GM21367 (cell line): ENCODE results near the gene PAPSS2.
"Not testable (repeated sequence)": the region's sequence is repeated elsewhere in the genome, so short reads cannot be mapped to it uniquely, and the experiment has no call there.

Experiments
- ATAC-seq: cut with Tn5 transposase; IDR thresholded peaks from one replicate; pipeline ENCODE4 v1.9.1; 2021; ENCODE audit not compliant: unreplicated experiment

The PAPSS2 gene

DNA sequence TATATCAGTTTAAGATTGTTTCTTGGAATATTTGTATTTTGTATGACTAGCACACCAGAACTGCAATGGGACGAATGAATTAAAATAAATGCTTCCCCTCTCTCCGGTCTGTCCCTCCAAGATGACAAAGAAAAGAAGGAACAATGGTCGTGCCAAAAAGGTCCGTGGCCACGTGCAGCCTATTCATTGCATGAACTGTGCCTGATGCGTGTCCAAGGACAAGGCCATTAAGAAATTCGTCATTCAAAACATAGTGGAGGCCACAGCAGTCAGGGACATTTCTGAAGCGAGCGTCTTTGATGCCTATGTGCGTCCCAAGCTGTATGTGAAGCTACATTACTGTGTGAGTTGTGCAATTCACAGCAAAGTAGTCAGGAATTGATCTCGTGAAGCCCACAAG lies 17.2 kb upstream of the PAPSS2 start:
- ATAC-seq, result no peak

GRCh38 chr10:87642988-87643387 lies 16.7 kb upstream of the PAPSS2 start:
- no peak for ATAC-seq

DNA sequence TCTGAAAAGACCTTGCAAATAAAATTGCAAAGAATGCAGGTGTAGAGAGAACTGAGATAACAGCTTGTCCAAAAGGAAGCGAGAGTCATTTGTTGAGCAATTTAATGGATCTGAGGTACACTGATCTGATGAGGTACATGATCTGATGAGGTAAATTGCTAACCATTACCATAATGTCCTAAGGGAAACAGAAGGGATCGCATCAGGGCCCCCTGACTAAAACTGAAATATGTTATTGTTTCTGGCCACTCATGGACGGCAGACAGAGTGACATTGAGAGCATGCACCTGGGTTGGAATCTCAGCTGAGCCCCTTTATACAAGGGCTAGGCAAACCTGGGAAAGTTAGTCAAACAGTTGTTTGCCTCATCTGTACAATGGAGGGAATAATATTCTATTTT lies 15.8 kb upstream of the PAPSS2 start:
- ATAC-seq, result no peak

- not testable (repeated sequence) for ATAC-seq
Observed at GRCh38 chr10:87644500-87644899, 15.2 kb upstream of the PAPSS2 start.

GRCh38 chr10:87646192-87646909 lies 13.3 kb upstream of the PAPSS2 start:
- ATAC-seq, result no peak

GRCh38 chr10:87646935-87647334 lies 12.7 kb upstream of the PAPSS2 start:
- no peak for ATAC-seq

- ATAC-seq, result no peak
Observed at GRCh38 chr10:87650838-87651589, 8.7 kb upstream of the PAPSS2 start.

- ATAC-seq, result no peak
Observed at GRCh38 chr10:87651801-87652200, 7.9 kb upstream of the PAPSS2 start.

DNA sequence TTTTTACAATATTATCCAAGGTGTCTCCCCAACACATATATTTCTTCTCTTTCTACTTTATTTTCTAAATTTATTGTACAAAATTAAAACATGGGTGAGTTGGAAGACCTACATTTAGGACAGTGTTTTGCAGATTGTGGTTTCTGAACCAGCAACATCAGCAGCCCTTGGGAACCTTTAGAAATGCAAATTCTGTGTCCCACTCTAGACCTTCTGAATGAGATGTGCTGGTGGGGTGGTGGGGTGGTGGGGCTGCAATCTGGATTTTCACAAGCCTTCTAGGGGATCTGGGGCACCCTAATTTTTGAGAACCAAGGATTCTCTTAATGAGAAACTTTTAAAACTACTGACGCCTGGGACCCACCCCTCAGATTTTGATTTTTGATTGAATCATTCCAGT lies 7.4 kb upstream of the PAPSS2 start:
- ATAC-seq, result no peak

DNA sequence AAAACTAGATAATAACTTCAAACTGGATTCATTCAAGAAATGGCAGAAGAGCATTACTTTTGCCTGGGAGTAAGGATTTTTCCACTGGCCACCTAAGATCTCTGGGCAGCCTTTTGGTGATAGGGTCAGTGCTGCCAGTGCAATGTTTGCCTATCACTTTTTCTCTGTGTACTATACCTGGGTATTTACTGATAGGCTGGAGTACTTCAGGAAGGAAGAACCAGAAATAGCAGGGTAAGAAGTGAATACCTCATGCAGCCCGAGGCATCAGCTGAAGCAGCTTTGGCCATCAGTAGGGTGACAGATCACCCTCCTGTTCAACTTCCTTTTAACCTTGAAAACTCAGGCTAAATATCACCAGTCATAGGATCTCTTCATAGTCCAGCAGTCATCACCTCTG lies 5.5 kb upstream of the PAPSS2 start:
- ATAC-seq, result no peak

- ATAC-seq, result no peak
Observed at GRCh38 chr10:87656431-87657072, 3.1 kb upstream of the PAPSS2 start.

DNA sequence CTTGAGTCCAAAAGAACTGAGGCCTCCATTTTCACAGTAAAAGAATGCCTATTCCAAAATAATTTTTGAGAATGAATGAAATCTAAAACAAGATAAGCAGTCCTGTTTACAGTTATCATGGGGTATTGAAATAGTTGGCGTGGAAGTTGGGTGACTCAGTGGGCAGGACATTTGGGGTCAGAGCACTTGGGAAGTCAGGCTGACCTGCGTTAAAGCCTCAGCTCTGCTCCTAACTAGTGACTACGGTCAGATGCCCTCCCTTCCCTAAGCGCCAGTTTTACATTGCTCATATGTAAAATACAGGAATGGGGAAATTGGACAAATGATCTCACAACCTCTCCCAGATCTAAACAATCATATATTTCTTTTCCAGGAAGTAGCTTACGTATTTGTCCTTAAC lies 2.3 kb upstream of the PAPSS2 start:
- ATAC-seq, result no peak

GRCh38 chr10:87658321-87658795 lies 1.3 kb upstream of the PAPSS2 start:
- ATAC-seq, result no peak

GRCh38 chr10:87658858-87659555 lies 671 bp upstream of the PAPSS2 start:
- no peak for ATAC-seq

DNA sequence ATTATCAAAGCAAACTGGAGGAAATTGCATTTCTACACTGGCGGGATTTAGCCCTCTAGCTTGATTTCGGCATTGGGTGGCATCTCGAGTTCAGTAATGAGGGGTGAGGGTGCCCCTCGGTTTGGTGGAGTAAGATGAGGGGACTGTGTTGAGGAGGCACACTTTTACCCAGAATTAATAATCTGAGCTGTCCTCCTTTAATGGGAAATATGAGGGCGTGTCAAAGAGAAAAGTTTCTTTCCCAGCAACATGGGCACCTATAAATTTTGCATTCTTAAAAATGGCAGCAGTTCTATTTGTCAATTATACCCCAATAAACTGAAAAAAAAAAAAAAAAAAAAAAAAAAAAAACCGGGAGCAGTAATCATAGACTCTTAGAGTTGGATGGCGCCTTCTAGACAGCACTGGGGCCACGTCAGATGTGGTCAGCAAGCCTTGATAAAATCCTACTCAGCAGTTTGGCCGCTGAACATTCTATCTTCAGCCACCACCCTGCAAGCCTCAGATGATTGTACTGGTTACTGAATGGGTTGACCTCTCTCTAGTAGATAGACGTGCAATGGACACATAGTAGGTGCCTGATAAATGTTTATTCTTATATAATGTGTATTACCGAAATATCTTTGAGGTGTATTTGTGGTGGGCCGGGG lies 931 bp downstream of the PAPSS2 start:
- ATAC-seq, result no peak

- ATAC-seq, result no peak
Observed at GRCh38 chr10:87661861-87662785, 2.4 kb downstream of the PAPSS2 start.

DNA sequence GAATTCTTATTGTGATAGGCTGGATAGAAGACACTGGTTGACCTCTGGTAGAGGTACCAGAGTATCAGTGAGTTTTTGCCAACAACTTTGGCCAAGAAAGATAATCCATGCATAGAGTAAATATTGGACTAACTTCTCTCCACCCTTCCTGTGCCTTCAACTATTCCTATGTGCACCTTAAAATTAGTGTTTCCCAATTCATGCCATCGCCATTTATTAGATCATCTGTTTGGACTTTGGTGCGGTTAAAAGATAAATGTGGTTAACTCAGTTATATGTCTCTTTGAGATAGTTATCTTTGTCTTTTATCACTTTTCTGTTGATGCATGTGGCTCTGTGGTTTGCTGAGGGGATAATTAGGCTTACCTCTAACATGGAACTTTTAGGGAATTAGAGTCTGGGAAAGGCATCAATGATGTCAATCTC lies 4.6 kb downstream of the PAPSS2 start:
- no peak for ATAC-seq

GRCh38 chr10:87667493-87667892 lies 7.8 kb downstream of the PAPSS2 start:
- ATAC-seq, result no peak

GRCh38 chr10:87668324-87669074 lies 8.8 kb downstream of the PAPSS2 start:
- ATAC-seq, result no peak
